MV-4-11 (cell line): ENCODE measurements around the gene RNASE4.
A peak's percentile ranks its signal among the peaks of the same experiment; 100 is the strongest.
"Not testable (repeated sequence)": the region's sequence is repeated elsewhere in the genome, so short reads cannot be mapped to it uniquely, and the experiment has no call there.

Experiments
- DNase-seq: peaks from one replicate; lab custom pipeline; 2025; lab: John Stamatoyannopoulos, UW

The RNASE4 gene

DNA sequence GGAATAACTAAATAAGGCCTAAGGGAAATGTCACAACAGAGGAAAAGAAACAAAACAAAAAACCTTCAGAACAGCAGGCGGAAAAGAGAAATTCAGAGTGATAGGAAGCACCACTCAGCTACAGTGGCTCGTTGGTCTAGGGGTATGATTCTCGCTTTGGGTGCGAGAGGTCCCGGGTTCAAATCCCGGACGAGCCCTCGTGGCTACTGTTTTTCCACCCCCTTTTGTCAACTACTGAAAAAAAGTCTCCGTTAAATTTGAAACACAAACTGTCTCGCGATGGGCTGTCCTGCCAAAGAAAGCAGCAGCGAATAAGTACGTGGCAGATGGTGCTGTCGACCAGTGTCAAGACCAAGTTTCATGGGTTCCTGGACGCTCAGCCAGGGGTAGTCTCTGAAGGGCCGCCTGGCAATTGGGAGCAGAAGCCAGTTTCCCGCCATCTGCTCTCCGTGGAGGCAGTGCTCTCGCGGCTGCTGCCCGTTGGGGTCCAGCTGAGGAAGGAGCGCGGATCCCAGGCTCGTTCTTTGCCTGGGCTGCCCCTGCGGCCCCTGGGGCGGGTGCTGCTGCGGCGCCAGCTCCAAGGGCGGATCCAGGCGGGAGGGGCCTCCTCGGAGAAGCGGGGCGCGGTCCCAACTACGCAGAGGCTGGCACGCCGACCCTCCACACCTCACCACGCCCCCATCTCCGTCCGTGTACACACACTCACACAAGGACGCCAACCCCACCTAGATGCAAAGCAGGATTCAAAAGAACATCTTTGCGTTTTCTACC lies at the start of gene RNASE4:
Gene RNASE4 (plus strand): TSS at position 670 of the 771 bp plus-strand sequence. CDS start 14,812 bp downstream, outside the sequence.
- DNase-seq: peak; percentile 84

GRCh38 chr14:20641591-20641990 lies 42.8 kb upstream of the RNASE4 start, which contains the start of gene OR6S1:
OR6S1 (minus strand) TSS chr14:20641691; CDS start chr14:20641691, 0 bp downstream.
- DNase-seq: no peak

DNA sequence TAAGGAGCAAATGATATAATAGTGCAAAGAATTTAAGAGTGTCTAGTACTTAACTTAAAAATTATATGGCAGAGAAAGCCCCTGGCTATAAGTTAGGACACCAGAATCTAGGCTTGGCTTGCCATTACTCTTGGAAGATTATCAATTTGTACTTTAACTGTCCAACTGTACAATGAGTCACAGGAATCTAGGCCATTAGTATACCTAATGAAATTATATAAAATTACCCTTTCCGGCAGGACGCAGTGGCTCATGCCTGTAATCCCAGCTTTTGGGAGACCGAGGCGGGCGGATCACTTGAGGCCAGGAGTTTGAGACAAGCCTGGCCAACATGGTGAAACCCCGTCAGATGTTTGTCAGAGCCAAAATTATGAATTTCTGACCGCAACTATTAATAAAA lies 42.2 kb upstream of the RNASE4 start:
- no peak for DNase-seq

DNA sequence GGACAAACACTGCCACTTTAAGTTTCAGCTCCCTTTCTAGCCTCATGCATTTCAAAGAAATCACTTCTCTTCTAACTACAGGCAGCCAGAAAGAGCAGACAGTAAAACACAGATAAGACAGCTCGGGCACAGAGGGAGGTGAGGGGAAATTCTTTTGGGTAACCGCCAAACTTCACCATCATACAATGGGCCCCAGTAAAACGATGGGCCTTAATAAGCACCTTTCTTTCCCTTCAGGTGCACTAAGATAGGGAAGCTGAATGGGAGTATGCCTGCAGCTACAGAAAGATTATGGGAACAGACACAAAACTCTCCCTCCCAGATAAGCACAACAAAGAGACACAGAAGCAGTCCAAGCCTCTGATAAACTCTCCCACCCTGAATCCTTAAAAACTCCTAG lies 41.6 kb upstream of the RNASE4 start:
- not testable (repeated sequence) for DNase-seq

DNA sequence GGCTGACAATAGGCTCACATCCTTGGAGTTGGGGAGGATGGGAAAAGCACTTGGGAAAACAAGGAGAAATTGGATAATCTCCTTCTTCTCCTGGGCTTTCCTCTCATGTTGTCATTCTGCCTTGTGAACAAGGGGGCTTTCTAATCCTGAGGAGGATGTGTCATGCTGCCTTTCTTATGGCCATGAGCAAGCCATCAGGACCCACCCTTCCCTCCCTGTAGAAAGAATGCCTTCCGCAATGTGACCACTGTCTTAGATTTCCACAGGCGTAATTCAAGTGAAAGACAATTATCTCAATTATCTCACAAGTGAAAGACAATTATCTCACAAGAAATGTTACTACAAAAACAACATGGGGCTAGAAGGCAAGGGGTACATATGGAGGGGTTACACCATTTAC lies 39.8 kb upstream of the RNASE4 start:
- DNase-seq: no peak

GRCh38 chr14:20645481-20645880 lies 38.9 kb upstream of the RNASE4 start:
- no peak for DNase-seq

GRCh38 chr14:20652996-20653975 lies 31.1 kb upstream of the RNASE4 start:
- peak; percentile 82 for DNase-seq

DNA sequence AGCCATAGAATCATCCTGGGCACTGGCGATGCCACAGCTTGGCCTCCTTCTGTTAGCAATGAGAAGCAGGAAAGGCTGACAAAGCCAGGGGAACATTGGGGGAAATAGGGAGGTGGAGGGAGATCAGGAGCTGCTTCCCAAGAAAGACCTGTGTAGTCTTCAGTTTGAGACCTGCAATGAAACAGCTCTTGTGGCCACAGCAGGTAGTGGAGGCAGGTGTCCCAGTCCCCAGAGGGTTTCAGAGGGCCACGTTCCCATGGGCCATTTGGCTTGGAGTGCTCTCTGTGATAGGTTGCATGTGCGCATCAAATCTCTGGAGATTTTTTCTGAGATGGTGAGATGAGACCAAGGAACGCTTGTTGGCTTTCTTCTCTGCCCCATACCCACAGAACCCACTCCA lies 28.5 kb upstream of the RNASE4 start:
- DNase-seq: no peak

DNA sequence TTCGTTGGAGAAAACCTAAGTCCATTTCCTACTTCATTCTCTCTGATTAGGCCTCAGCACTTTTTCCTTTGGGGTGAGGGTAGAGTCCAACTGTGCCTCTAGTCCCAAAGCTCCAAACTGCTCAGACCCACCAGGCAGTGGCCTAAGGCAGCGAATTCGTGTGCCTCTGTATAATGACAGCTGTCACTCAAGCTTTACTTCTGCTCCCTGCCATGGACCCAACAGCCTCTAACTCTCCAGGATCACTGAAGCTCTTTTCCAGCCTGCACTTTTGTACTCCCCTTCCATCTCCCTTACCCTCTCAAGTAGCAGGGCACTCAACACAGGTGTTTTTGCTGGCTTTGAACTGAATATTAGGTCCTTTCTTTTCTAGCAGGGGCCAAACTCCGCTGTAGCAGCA lies 28.1 kb upstream of the RNASE4 start:
- DNase-seq: no peak

- no peak for DNase-seq
Measured at GRCh38 chr14:20657216-20658211, 26.8 kb upstream of the RNASE4 start.

- DNase-seq: no peak
Measured at GRCh38 chr14:20658246-20658645, 26.1 kb upstream of the RNASE4 start.

- DNase-seq: no peak
Measured at GRCh38 chr14:20659336-20659735, 25.0 kb upstream of the RNASE4 start.

- no peak for DNase-seq
Measured at GRCh38 chr14:20659813-20660395, 24.5 kb upstream of the RNASE4 start.

GRCh38 chr14:20661197-20661596 lies 23.2 kb upstream of the RNASE4 start:
- no peak for DNase-seq

DNA sequence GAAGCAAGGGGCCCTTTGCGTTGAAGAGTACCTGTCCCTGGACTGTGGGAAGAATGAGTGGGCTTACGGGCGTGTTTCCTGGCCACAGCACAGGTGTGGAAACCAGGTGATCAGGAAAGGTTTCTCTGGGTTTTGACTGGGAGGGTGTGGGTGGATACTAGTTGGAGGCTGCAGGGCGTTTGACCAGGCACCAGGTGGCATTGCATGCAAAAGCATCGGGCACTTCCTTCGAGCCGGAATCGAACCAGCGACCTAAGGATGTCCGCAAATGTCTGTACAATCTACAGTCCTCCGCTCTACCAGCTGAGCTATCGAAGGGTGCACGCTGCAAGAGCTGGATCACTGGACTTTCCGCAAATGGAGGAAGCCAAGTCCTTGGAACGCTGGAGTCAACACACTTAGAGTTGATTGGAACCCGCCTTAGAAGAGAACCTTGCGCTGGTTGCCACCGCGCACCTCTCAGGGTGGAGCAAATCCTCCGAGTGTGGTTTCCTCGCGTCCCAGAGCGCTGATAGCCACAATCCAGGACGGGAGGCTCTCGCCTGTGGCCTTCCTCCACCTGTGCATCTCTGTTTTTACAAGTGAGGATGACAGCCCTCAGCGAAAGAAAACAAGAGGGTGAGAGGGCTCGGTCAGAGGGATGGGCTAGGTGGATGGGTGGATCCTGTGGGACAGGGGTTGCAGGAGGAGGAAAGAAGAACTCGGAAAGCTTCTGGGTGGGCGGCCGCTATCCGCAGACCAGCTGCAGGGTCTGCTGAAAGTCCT lies 21.2 kb upstream of the RNASE4 start:
- peak; percentile 87 for DNase-seq

GRCh38 chr14:20666400-20666961 lies 17.9 kb upstream of the RNASE4 start:
- DNase-seq: not testable (repeated sequence)

GRCh38 chr14:20667957-20668356 lies 16.4 kb upstream of the RNASE4 start:
- peak; percentile 41 for DNase-seq

GRCh38 chr14:20668969-20669368 lies 15.4 kb upstream of the RNASE4 start:
- no peak for DNase-seq

GRCh38 chr14:20671597-20672283 lies 12.6 kb upstream of the RNASE4 start:
- no peak for DNase-seq
